Suprapubic skin (tissue), 4 donors: ENCODE data around the gene WFIKKN2. TPM values are rescaled to one million over a fixed set of nuclear protein-coding genes. Genes with fewer than 3 reads are reported as not detected.

Source experiments
- DNase-seq, 2 donors: peaks; one replicate each; pipeline ENCODE4 v3.0.0-alpha.2; 2019; ENCODE audit warnings: low spot score in 2 of 2
- H3K27ac ChIP-seq: fragments of 200-600 bp; sonication (generic); one replicate; pipeline ENCODE4 v1.5.1; 2019
- H3K27me3 ChIP-seq: fragments of 200-600 bp; sonication (generic); one replicate; pipeline ENCODE4 v1.5.1; 2019
- H3K36me3 ChIP-seq: fragments of 200-600 bp; sonication (generic); one replicate; pipeline ENCODE4 v1.5.1; 2019
- H3K4me1 ChIP-seq: fragments of 200-600 bp; sonication (generic); one replicate; pipeline ENCODE4 v1.5.1; 2019
- H3K4me3 ChIP-seq: fragments of 200-600 bp; sonication (generic); one replicate; pipeline ENCODE4 v1.5.1; 2019; ENCODE audit warnings: mild to moderate bottlenecking
- H3K9me3 ChIP-seq: fragments of 200-600 bp; sonication (generic); one replicate; pipeline ENCODE4 v1.5.1; 2019
- EP300 ChIP-seq: sonication (generic); formaldehyde crosslinking; IDR thresholded peaks from one replicate; pipeline ENCODE4 v1.6.1; 2017; ENCODE audit warnings: antibody characterized with exemption
- POLR2A ChIP-seq, 2 donors: fragments of 450-650 bp; IDR thresholded peaks; one replicate each; pipeline ENCODE4 v1.6.1; 2017; ENCODE audit warnings: antibody characterized with exemption in 2 of 2, mild to moderate bottlenecking in 2 of 2, moderate library complexity in 2 of 2
- POLR2AphosphoS5 ChIP-seq, 3 donors: sonication (generic); formaldehyde crosslinking; IDR thresholded peaks; one replicate each; pipeline ENCODE4 v1.6.1; 2017; ENCODE audit warnings: antibody characterized with exemption in 3 of 3
- WGBS: methylation state at CpG from one replicate; pipeline ENCODE4 v1.1.5; 2018; 5-methylcytosine and 5-hydroxymethylcytosine counted together
- total RNA-seq, 4 donors: library from RNA; depleted of rRNA; stranded (reverse); fragments of >200 nt; gene quantifications; one replicate each; pipeline ENCODE4 v1.1.0, GENCODE V29; 2016
- TF ChIP-seq, protein P1 (sequence below), 2 donors: fragments of 200-600 bp in 1 of 2; fragments of 450-650 bp in 1 of 2; sonication (generic) in 1 of 2; IDR thresholded peaks; one replicate each; pipeline ENCODE4 v1.5.1; 2016 to 2019; ENCODE audit warnings: antibody characterized with exemption in 2 of 2, mild to moderate bottlenecking in 1 of 2, moderate library complexity in 1 of 2

WFIKKN2 gene
- total RNA-seq, 4 donors from 2014 or later, result 0.36 to 0.93 (median 0.65) TPM

DNA sequence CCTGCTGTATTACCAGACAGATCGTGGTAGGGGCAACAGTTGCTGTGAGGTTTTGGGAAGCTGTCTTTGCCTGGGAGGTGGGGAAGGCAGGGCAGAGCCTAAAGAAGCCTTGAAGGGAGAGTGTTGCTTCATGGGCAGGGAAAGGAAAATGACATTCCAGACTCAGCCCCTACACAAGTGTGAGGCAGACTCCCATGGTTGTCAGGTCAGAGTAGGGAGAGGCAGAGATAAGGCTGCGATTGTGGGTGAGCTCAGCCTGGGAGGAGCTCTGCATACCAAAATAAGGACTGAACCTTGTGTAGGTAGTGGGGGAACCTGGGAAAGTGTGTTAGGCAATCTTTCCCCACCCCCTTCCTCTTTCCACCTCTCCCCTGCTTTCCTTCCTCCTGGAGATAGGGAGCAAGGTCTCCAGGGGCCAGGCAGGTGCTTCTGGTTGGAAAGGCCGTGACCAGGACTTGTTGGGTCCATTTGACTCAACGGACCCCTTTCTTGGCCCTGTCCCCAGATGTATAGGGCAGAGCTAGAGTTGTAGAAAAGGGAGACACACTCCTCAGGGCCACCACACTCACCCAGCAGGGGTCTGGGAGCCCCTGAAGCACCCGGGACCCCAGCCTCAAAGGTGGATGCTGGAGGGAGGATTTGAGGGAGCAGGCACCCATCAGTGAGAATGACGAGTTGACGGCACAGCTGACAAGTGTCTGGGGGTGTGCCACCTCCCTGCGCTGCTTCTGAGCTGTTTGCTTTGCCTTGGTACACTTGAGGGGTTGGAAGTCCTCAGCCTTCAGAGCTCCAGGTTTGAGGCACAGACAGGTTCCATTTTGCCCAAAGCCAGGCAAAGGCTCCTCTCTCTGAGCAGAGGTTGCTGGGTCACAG, 49.3 kb downstream of the WFIKKN2 start:
- H3K27ac ChIP-seq, result peak overlapping the region; percentile 53

DNA sequence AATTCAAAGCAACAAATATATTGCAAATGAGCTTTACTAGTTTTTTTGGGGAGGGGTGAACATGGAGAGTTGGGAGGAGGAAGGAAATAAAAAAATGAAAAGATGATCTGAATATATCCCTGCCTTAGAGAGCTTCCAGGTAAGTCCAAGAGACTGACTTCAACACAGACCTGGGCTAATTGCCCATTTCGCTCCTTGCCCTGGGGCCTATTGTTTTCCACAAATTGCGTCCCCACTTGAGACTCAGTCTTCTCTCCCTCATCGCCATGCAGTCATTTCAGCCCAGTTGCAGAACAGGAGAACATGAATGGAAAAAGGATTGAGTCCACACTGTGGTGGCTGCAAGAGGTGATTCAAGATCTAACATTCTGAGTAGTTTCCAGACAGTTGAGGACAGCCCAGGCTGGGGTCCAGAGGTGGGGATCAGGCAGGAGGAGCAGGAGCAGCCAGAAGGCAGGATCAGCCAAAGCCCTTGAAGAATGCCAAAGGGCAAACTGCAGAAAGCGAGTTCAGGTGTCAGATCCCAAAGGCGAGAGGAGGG, 52.4 kb downstream of the WFIKKN2 start:
- H3K4me1 ChIP-seq, result peaks cover 35% of the 10 kb centered on the region
- 74% methylated on average over 5 of the region's 5 CpGs for WGBS
- H3K27ac ChIP-seq, result peak overlapping the region; percentile 6
- TF ChIP-seq EP300 (no peak), POLR2AphosphoS5 (IDR thresholded peaks at IDR 0.05) (no peak), POLR2A (IDR thresholded peaks at IDR 0.05) (no peak)
- TF ChIP-seq, protein P1, sequence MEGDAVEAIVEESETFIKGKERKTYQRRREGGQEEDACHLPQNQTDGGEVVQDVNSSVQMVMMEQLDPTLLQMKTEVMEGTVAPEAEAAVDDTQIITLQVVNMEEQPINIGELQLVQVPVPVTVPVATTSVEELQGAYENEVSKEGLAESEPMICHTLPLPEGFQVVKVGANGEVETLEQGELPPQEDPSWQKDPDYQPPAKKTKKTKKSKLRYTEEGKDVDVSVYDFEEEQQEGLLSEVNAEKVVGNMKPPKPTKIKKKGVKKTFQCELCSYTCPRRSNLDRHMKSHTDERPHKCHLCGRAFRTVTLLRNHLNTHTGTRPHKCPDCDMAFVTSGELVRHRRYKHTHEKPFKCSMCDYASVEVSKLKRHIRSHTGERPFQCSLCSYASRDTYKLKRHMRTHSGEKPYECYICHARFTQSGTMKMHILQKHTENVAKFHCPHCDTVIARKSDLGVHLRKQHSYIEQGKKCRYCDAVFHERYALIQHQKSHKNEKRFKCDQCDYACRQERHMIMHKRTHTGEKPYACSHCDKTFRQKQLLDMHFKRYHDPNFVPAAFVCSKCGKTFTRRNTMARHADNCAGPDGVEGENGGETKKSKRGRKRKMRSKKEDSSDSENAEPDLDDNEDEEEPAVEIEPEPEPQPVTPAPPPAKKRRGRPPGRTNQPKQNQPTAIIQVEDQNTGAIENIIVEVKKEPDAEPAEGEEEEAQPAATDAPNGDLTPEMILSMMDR (IDR thresholded peaks at IDR 0.05), result no peak
- H3K36me3 ChIP-seq, result no peaks in the 10 kb centered on the region
- DNase-seq, result peak; percentile 60 to 65
- no peak overlapping the region for H3K4me3 ChIP-seq
- H3K27me3 ChIP-seq, result no peaks in the 10 kb centered on the region
- H3K9me3 ChIP-seq, result no peaks in the 10 kb centered on the region

More for the DNA sequence above, 49.3 kb downstream of the WFIKKN2 start:
- no peak for DNase-seq
- H3K4me3 ChIP-seq, result no peak overlapping the region
- no peaks in the 10 kb centered on the region for H3K36me3 ChIP-seq
- TF ChIP-seq EP300 (no peak), POLR2AphosphoS5 (IDR thresholded peaks at IDR 0.05) (no peak), POLR2A (IDR thresholded peaks at IDR 0.05) (no peak)
- TF ChIP-seq, protein P1 (IDR thresholded peaks at IDR 0.05), result no peak
- WGBS, result 86% methylated on average over 7 of the region's 8 CpGs
- H3K9me3 ChIP-seq, result no peaks in the 10 kb centered on the region
- H3K4me1 ChIP-seq, result peaks cover 33% of the 10 kb centered on the region
- no peaks in the 10 kb centered on the region for H3K27me3 ChIP-seq

DNA sequence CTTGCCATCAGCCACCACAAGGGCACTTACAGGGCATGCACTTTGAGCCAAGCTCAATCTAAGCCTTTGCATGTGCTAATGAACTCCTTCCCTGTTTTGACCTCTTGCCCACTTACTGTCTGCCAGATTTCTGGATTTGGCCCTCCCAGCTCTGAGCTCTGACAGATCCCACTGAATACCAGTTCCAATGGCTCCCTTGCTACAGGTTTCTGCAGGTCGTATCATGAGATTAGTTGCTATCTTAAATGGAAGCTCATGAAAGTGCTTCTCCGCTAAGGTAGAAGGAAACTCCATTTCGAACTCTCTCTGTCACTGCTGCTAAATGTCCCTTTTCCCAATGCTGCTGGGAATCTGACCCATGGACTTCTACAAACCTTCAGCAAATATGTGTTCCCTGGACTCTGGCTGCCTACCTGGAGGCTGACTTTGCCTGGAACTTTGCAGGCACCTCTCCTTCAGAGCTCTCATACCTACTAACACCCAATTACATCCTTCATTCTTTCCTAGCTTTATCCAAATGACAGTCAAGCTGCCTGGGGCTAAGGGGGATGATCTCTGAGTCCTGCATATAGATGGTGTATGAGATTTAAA, 54.2 kb downstream of the WFIKKN2 start:
- Histone ChIP-seq H3K36me3 (no peaks in the 10 kb centered on the region), H3K27me3 (no peaks in the 10 kb centered on the region), H3K27ac (peak overlapping the region; percentile 83), H3K4me1 (peaks cover 21% of the 10 kb centered on the region), H3K4me3 (no peak overlapping the region), H3K9me3 (no peaks in the 10 kb centered on the region)
- peak; percentile 26 to 41 for DNase-seq
- 46% methylated on average over 3 of the region's 3 CpGs for WGBS
- TF ChIP-seq EP300 (no peak), POLR2A (IDR thresholded peaks at IDR 0.05) (no peak), POLR2AphosphoS5 (IDR thresholded peaks at IDR 0.05) (no peak)
- TF ChIP-seq, protein P1 (IDR thresholded peaks at IDR 0.05), result no peak

DNA sequence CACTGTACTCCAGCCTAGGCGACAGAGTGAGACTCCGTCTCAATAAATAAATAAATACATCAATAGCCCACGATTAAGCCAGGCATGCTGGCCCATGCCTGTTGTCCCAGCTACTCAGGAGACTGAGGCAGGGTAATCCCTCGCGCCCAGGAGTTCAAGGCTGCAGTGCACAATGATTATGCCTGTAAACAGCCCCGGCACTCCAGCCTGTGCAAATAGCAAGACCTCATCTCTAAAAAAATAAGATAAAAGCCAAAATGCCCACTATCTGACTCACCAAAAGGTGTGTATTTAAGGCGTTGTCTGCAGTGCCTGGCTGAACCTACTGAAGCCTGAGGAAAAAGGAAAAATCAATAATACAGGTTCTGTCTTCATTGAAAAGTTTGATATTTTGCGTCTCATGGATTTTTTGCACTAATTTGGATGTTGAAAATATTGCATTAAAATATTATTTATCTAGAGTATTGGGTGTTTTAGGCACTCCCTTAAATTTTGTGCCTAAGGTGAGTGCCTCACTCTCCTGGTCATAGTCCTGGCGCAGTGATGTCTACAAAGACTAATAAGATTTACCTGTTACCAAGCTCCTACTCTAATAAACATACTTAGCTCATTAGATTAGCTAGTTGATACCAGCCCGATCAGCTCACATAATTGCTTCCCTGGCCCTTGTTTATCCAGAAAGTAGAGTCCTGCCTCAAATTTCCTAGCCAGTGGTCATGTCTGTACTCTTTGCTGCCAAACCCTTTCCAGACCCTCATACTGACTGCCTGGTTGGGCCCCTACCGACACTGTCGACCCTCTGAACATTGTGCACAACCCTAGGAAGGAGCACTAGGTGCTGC, 55.5 kb downstream of the WFIKKN2 start:
- Histone ChIP-seq H3K27me3 (no peaks in the 10 kb centered on the region), H3K36me3 (no peaks in the 10 kb centered on the region), H3K4me3 (peak overlapping the region; percentile 11), H3K4me1 (peaks cover 16% of the 10 kb centered on the region), H3K27ac (peak overlapping the region; percentile 83), H3K9me3 (no peaks in the 10 kb centered on the region)
- TF ChIP-seq EP300, result no peak
- no peak for TF ChIP-seq POLR2AphosphoS5 (IDR thresholded peaks at IDR 0.05)
- TF ChIP-seq, protein P1 (IDR thresholded peaks at IDR 0.05), result no peak
- TF ChIP-seq POLR2A (IDR thresholded peaks at IDR 0.05), result no peak
- 68% methylated on average over 12 of the region's 12 CpGs for WGBS
- DNase-seq, result peak in 1 of 2 donors; percentile 8
